Neural cell (in vitro differentiated cells): ENCODE measurements around the gene HACD2. TPM values are rescaled to one million over a fixed set of nuclear protein-coding genes. Genes with fewer than 3 reads are reported as not detected.

Experiments used
- H2AFZ ChIP-seq: fragments of 200-600, 300-800 bp; sonication (generic), shearing (Covaris generic); 2 replicates; pipeline ENCODE4 v1.6.0; 2014; ENCODE audit warnings: low read depth, mild to moderate bottlenecking, antibody characterized with exemption, low read length, moderate library complexity
- H3F3A ChIP-seq: fragments of 200-600 bp; shearing (Covaris generic); 2 replicates; pipeline ENCODE4 v1.6.1; 2016; ENCODE audit warnings: mild to moderate bottlenecking, moderate library complexity, mixed read lengths, antibody characterized with exemption, low read length; ENCODE audit not compliant: insufficient read depth, poor library complexity, severe bottlenecking
- H3K27ac ChIP-seq: fragments of 200-600, 300-800 bp; sonication (generic), shearing (Covaris generic); 2 replicates; pipeline ENCODE4 v1.5.1; 2014; ENCODE audit warnings: mild to moderate bottlenecking, low read length, moderate library complexity
- H3K27me3 ChIP-seq: fragments of 300-800, 200-600 bp; sonication (generic), shearing (Covaris generic); 2 replicates; pipeline ENCODE4 v1.6.0; 2014; ENCODE audit warnings: mild to moderate bottlenecking, low read depth, low read length, moderate library complexity; ENCODE audit not compliant: insufficient read depth
- H3K36me3 ChIP-seq: fragments of 300-800, 200-600 bp; sonication (generic), shearing (Covaris generic); 2 replicates; pipeline ENCODE4 v1.5.1; 2014; ENCODE audit warnings: mild to moderate bottlenecking, antibody characterized with exemption, low read length, moderate library complexity; ENCODE audit not compliant: insufficient read depth
- H3K4me2 ChIP-seq: fragments of 300-800, 200-600 bp; sonication (generic), shearing (Covaris generic); 2 replicates; pipeline ENCODE4 v1.6.0; 2014; ENCODE audit warnings: mild to moderate bottlenecking, low read length
- H3K4me3 ChIP-seq: fragments of 300-800, 200-600 bp; sonication (generic), shearing (Covaris generic); 2 replicates; pipeline ENCODE4 v1.5.1; 2014; ENCODE audit warnings: mild to moderate bottlenecking, low read length, moderate library complexity
- H3K79me2 ChIP-seq: fragments of 200-600 bp; shearing (Covaris generic); replicated peaks from 2 replicates; pipeline ENCODE4 v1.6.0; 2014; ENCODE audit warnings: mild to moderate bottlenecking, low read length, moderate library complexity; ENCODE audit not compliant: insufficient read depth
- H3K9ac ChIP-seq: fragments of 300-800, 200-600 bp; sonication (generic), shearing (Covaris generic); 2 replicates; pipeline ENCODE4 v1.6.1; 2016; ENCODE audit warnings: mild to moderate bottlenecking, low read length, mixed read lengths
- H3K9me2 ChIP-seq: fragments of 200-600 bp; shearing (Covaris generic); 2 replicates; pipeline ENCODE4 v1.6.1; 2016; ENCODE audit warnings: mild to moderate bottlenecking, low read length, mixed read lengths; ENCODE audit not compliant: insufficient read depth
- H3K9me3 ChIP-seq: fragments of 200-600, 300-800 bp; sonication (generic), shearing (Covaris generic); 2 replicates; pipeline ENCODE4 v1.6.1; 2016; ENCODE audit warnings: mild to moderate bottlenecking, mixed run types, low read length, moderate library complexity, mixed read lengths
- H4K20me1 ChIP-seq: fragments of 200-600 bp; shearing (Covaris generic); 2 replicates; pipeline ENCODE4 v1.6.1; 2016; ENCODE audit warnings: mild to moderate bottlenecking, mixed run types; ENCODE audit not compliant: insufficient read depth
- CTCF ChIP-seq: fragments of 450-650 bp; IDR thresholded peaks from 2 replicates; pipeline ENCODE4 v1.5.1; 2014; ENCODE audit warnings: antibody characterized with exemption, mild to moderate bottlenecking, moderate library complexity; ENCODE audit not compliant: poor library complexity, severe bottlenecking
- EP300 ChIP-seq: fragments of 450-650 bp; conservative IDR thresholded peaks from 2 replicates; pipeline ENCODE4 v1.6.1; 2014; ENCODE audit warnings: antibody characterized with exemption, mild to moderate bottlenecking, moderate library complexity; ENCODE audit not compliant: poor library complexity, severe bottlenecking
- EZH2 ChIP-seq: fragments of 200-600, 300-800 bp; shearing (Covaris generic), sonication (generic); IDR thresholded peaks from 2 replicates; pipeline ENCODE4 v1.6.1; 2014; ENCODE audit warnings: antibody characterized with exemption, low read length, borderline replicate concordance, mild to moderate bottlenecking; ENCODE audit not compliant: insufficient read depth, poor library complexity, severe bottlenecking
- MXI1 ChIP-seq: fragments of 450-650 bp; conservative IDR thresholded peaks from 2 replicates; pipeline ENCODE4 v1.6.1; 2014; ENCODE audit warnings: antibody characterized with exemption, mild to moderate bottlenecking; ENCODE audit not compliant: poor library complexity, severe bottlenecking
- POLR2AphosphoS5 ChIP-seq: IDR thresholded peaks from 2 replicates; pipeline ENCODE4 v1.6.1; 2012
- RAD21 ChIP-seq: fragments of 450-650 bp; conservative IDR thresholded peaks from 2 replicates; pipeline ENCODE4 v1.6.1; 2014; ENCODE audit warnings: antibody characterized with exemption, mild to moderate bottlenecking, moderate library complexity
- REST ChIP-seq: IDR thresholded peaks from 2 replicates; pipeline ENCODE4 v1.6.1; 2012; ENCODE audit warnings: borderline replicate concordance
- SMC3 ChIP-seq: fragments of 450-650 bp; conservative IDR thresholded peaks from 2 replicates; pipeline ENCODE4 v1.6.1; 2014; ENCODE audit warnings: antibody characterized with exemption, mild to moderate bottlenecking, moderate library complexity; ENCODE audit not compliant: poor library complexity
- TAF1 ChIP-seq: IDR thresholded peaks from 2 replicates; pipeline ENCODE4 v1.6.1; 2012; ENCODE audit warnings: low read depth
- polyA plus RNA-seq: library from polyadenylated mRNA; depleted of rRNA; stranded (reverse); fragments of >200 nt; gene quantifications from 2 replicates; pipeline ENCODE4 v1.2.3, GENCODE V29; 2014

The HACD2 gene
- polyA plus RNA-seq, 1 donor from 2014 or later: 28.0 TPM

GRCh38 chr3:123534264-123534663 lies 50.6 kb downstream of the HACD2 start:
- Histone ChIP-seq H3K4me2 (no peak overlapping the region), H3K4me3 (no peak overlapping the region)
- TF ChIP-seq POLR2AphosphoS5: no peak
- no peak for TF ChIP-seq CTCF
- no peak for TF ChIP-seq RAD21
- TF ChIP-seq EP300: no peak
- no peak for TF ChIP-seq TAF1
- no peak for TF ChIP-seq SMC3
- no peak for TF ChIP-seq EZH2
- no peak for TF ChIP-seq REST
- TF ChIP-seq MXI1: no peak

GRCh38 chr3:123533554-123534159 lies 51.2 kb downstream of the HACD2 start:
- no peaks in the 10 kb centered on the region for H3K9me2 ChIP-seq
- no peaks in the 10 kb centered on the region for H3F3A ChIP-seq
- TF ChIP-seq EZH2 (no peak), RAD21 (no peak), CTCF (no peak), POLR2AphosphoS5 (no peak), SMC3 (no peak), REST (no peak), MXI1 (no peak)
- H3K9ac ChIP-seq: no peak overlapping the region
- no peak overlapping the region for H3K4me2 ChIP-seq
- no peak overlapping the region for H3K27ac ChIP-seq
- H3K4me3 ChIP-seq: no peak overlapping the region
- H3K79me2 ChIP-seq: no peaks in the 10 kb centered on the region
- no peaks in the 10 kb centered on the region for H3K9me3 ChIP-seq
- H3K27me3 ChIP-seq: no peaks in the 10 kb centered on the region
- H3K36me3 ChIP-seq: no peaks in the 10 kb centered on the region
- H2AFZ ChIP-seq: no peak overlapping the region
- H4K20me1 ChIP-seq: no peaks in the 10 kb centered on the region

More at GRCh38 chr3:123534264-123534663, 50.6 kb downstream of the HACD2 start:
- H3K79me2 ChIP-seq: no peaks in the 10 kb centered on the region
- H3K27ac ChIP-seq: no peak overlapping the region
- H3K36me3 ChIP-seq: no peaks in the 10 kb centered on the region
- no peaks in the 10 kb centered on the region for H4K20me1 ChIP-seq
- H3K9me2 ChIP-seq: no peaks in the 10 kb centered on the region
- H3K27me3 ChIP-seq: no peaks in the 10 kb centered on the region
- no peaks in the 10 kb centered on the region for H3K9me3 ChIP-seq
- no peaks in the 10 kb centered on the region for H3F3A ChIP-seq
- no peak overlapping the region for H3K9ac ChIP-seq
- H2AFZ ChIP-seq: no peak overlapping the region
